Chondrocyte (in vitro differentiated cells): Measurements from ENCODE around the gene TET2. TPM values are rescaled to one million over a fixed set of nuclear protein-coding genes. Genes with fewer than 3 reads are reported as not detected.

ENCODE experiments used
- DNase-seq: peaks from one replicate; pipeline ENCODE4 v3.0.0; 2021; ENCODE audit warnings: mixed read lengths, low spot score
- H3K27ac Mint-ChIP-seq: one replicate; pipeline ENCODE4 v1.8.0; 2021; ENCODE audit warnings: mild to moderate bottlenecking, moderate library complexity, mixed read lengths; ENCODE audit not compliant: unreplicated experiment
- H3K27me3 Mint-ChIP-seq: 2 replicates; pipeline ENCODE4 v1.8.0; 2021; ENCODE audit warnings: low read depth, mixed read lengths
- H3K36me3 Mint-ChIP-seq: 2 replicates; pipeline ENCODE4 v1.8.0; 2021; ENCODE audit warnings: low read depth, mixed read lengths
- H3K4me1 Mint-ChIP-seq: 2 replicates; pipeline ENCODE4 v1.8.0; 2021; ENCODE audit warnings: low read depth, mild to moderate bottlenecking, mixed read lengths
- H3K4me3 Mint-ChIP-seq: one replicate; pipeline ENCODE4 v1.8.0; 2021; ENCODE audit warnings: mild to moderate bottlenecking, moderate library complexity, mixed read lengths; ENCODE audit not compliant: unreplicated experiment
- H3K9me3 Mint-ChIP-seq: 2 replicates; pipeline ENCODE4 v1.8.0; 2021; ENCODE audit warnings: low read depth, mixed read lengths
- total RNA-seq: library from RNA; stranded (reverse); gene quantifications from 3 replicates; pipeline ENCODE4 v1.2.1, GENCODE V29; 2021
- TF ChIP-seq, protein P1 (sequence below): fragments of 200-600 bp; sonication (generic); IDR thresholded peaks from 2 replicates; pipeline ENCODE4 v1.5.0; 2021; ENCODE audit warnings: antibody characterized with exemption, mild to moderate bottlenecking, moderate library complexity

Gene TET2
- total RNA-seq, 1 donor from 2014 or later: 19.6 TPM

DNA sequence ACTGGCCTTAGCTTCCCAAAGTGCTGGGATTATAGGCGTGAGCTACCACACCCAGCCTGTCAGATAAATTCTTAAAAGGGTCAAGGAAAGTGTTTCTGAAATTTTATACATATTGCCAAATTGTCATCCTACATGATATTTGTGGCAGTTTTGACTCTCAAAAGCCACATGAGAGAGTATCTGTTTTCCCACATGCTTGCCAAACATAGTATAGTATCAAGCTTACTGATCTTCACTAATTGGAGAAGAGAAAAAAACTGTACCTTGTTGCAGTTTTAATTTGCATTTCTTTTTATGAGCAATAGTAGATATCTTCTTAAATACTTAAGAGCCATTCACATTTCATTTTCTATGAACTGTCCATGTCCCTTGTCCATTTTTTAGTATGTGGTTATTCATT, 83.6 kb downstream of the TET2 start:
- Mint-ChIP-seq H3K27ac (no peak overlapping the region), H3K4me1 (peaks cover 3% of the 10 kb centered on the region), H3K36me3 (peaks cover 15% of the 10 kb centered on the region), H3K27me3 (no peaks in the 10 kb centered on the region), H3K9me3 (no peaks in the 10 kb centered on the region), H3K4me3 (no peak overlapping the region)
- TF ChIP-seq, protein P1, sequence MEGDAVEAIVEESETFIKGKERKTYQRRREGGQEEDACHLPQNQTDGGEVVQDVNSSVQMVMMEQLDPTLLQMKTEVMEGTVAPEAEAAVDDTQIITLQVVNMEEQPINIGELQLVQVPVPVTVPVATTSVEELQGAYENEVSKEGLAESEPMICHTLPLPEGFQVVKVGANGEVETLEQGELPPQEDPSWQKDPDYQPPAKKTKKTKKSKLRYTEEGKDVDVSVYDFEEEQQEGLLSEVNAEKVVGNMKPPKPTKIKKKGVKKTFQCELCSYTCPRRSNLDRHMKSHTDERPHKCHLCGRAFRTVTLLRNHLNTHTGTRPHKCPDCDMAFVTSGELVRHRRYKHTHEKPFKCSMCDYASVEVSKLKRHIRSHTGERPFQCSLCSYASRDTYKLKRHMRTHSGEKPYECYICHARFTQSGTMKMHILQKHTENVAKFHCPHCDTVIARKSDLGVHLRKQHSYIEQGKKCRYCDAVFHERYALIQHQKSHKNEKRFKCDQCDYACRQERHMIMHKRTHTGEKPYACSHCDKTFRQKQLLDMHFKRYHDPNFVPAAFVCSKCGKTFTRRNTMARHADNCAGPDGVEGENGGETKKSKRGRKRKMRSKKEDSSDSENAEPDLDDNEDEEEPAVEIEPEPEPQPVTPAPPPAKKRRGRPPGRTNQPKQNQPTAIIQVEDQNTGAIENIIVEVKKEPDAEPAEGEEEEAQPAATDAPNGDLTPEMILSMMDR: no peak
- DNase-seq: no peak

DNA sequence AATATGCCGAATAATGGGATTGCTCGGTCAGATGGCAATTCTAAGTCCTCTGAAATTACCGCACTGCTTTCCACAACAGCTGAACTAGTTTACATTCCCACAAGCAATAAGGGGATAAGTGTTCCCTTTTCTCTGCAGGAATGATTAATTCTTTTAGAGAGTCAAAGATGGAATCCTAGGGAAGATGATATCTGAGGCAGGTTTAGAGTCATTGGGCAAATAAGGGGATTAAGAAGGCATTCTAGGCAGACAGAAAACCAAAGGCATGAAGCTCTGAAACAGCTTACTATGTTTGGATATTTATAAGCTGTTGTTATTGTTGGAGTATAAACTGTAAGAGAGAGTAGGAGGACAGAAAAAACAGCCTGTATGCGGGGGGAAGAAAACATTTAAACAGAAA, 85.7 kb downstream of the TET2 start:
- DNase-seq: no peak
- Mint-ChIP-seq H3K27me3 (no peaks in the 10 kb centered on the region), H3K4me1 (no peaks in the 10 kb centered on the region), H3K9me3 (no peaks in the 10 kb centered on the region), H3K27ac (no peak overlapping the region), H3K36me3 (peaks cover 23% of the 10 kb centered on the region), H3K4me3 (no peak overlapping the region)
- TF ChIP-seq, protein P1: no peak

DNA sequence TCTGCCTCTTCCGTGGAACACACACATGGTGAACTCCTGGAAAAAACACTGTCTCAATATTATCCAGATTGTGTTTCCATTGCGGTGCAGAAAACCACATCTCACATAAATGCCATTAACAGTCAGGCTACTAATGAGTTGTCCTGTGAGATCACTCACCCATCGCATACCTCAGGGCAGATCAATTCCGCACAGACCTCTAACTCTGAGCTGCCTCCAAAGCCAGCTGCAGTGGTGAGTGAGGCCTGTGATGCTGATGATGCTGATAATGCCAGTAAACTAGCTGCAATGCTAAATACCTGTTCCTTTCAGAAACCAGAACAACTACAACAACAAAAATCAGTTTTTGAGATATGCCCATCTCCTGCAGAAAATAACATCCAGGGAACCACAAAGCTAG, 87.9 kb downstream of the TET2 start:
- H3K36me3 Mint-ChIP-seq: peaks cover 27% of the 10 kb centered on the region
- peaks cover 5% of the 10 kb centered on the region for H3K9me3 Mint-ChIP-seq
- H3K4me1 Mint-ChIP-seq: no peaks in the 10 kb centered on the region
- TF ChIP-seq, protein P1: no peak
- H3K27ac Mint-ChIP-seq: no peak overlapping the region
- H3K27me3 Mint-ChIP-seq: no peaks in the 10 kb centered on the region
- H3K4me3 Mint-ChIP-seq: no peak overlapping the region
- DNase-seq: no peak

DNA sequence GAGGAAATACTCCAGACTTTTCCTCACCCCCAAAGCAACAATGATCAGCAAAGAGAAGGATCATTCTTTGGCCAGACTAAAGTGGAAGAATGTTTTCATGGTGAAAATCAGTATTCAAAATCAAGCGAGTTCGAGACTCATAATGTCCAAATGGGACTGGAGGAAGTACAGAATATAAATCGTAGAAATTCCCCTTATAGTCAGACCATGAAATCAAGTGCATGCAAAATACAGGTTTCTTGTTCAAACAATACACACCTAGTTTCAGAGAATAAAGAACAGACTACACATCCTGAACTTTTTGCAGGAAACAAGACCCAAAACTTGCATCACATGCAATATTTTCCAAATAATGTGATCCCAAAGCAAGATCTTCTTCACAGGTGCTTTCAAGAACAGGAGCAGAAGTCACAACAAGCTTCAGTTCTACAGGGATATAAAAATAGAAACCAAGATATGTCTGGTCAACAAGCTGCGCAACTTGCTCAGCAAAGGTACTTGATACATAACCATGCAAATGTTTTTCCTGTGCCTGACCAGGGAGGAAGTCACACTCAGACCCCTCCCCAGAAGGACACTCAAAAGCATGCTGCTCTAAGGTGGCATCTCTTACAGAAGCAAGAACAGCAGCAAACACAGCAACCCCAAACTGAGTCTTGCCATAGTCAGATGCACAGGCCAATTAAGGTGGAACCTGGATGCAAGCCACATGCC, 89.7 kb downstream of the TET2 start:
- Mint-ChIP-seq H3K4me1 (no peaks in the 10 kb centered on the region), H3K36me3 (peaks cover 27% of the 10 kb centered on the region), H3K27me3 (no peaks in the 10 kb centered on the region), H3K4me3 (no peak overlapping the region), H3K9me3 (peaks cover 5% of the 10 kb centered on the region), H3K27ac (no peak overlapping the region)
- DNase-seq: no peak
- TF ChIP-seq, protein P1: no peak

DNA sequence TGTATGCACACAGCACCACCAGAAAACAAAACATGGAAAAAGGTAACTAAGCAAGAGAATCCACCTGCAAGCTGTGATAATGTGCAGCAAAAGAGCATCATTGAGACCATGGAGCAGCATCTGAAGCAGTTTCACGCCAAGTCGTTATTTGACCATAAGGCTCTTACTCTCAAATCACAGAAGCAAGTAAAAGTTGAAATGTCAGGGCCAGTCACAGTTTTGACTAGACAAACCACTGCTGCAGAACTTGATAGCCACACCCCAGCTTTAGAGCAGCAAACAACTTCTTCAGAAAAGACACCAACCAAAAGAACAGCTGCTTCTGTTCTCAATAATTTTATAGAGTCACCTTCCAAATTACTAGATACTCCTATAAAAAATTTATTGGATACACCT, 90.2 kb downstream of the TET2 start:
- no peak overlapping the region for H3K4me3 Mint-ChIP-seq
- no peaks in the 10 kb centered on the region for H3K27me3 Mint-ChIP-seq

More for the DNA sequence above, 90.2 kb downstream of the TET2 start:
- peaks cover 27% of the 10 kb centered on the region for H3K36me3 Mint-ChIP-seq
- DNase-seq: no peak
- TF ChIP-seq, protein P1: no peak
- H3K9me3 Mint-ChIP-seq: peaks cover 5% of the 10 kb centered on the region
- no peak overlapping the region for H3K27ac Mint-ChIP-seq
- H3K4me1 Mint-ChIP-seq: no peaks in the 10 kb centered on the region
